IMR-90 (cell line): ENCODE results near the gene FIBCD1. TPM values are rescaled to one million over a fixed set of nuclear protein-coding genes. Genes with fewer than 3 reads are reported as not detected.

ENCODE experiments used
- ATAC-seq: fragments of 200-7000 bp; cut with Tn5 transposase; 2 replicates; pipeline ENCODE4 v1.9.1; 2020; ENCODE audit warnings: low read depth, mild to moderate bottlenecking, moderate library complexity
- BruUV-seq: library from RNA; stranded (reverse); fragments of 400-500 nt; replicated peaks from 2 replicates; lab custom pipeline; 2021; lab: Mats Ljungman, UMichigan
- CTCF ChIA-PET: fragments of 300-600 bp; formaldehyde crosslinking; extraction: SDS; loops from one replicate; lab custom pipeline; 2021; ENCODE audit warnings: antibody characterized with exemption; lab: Yijun Ruan, JAX
- POLR2A ChIA-PET: fragments of 300-600 bp; sonication (Branson Sonifier 250); formaldehyde crosslinking; loops from one replicate; lab custom pipeline; 2022; ENCODE audit warnings: antibody characterized with exemption; ENCODE audit not compliant: unreplicated experiment; lab: Charles Lee
- DNase-seq: peaks from one replicate; pipeline ENCODE4 v3.0.0; 2013
- H2AFZ ChIP-seq: replicated peaks from 2 replicates; pipeline ENCODE3; 2013; ENCODE audit warnings: low read length, mild to moderate bottlenecking; ENCODE audit not compliant: poor library complexity
- H2AK5ac ChIP-seq: 2 replicates; pipeline ENCODE4 v1.6.1; 2013; ENCODE audit warnings: low read depth, low read length, inconsistent platforms
- H2AK9ac ChIP-seq: replicated peaks from 2 replicates; pipeline ENCODE3; 2013; ENCODE audit warnings: mild to moderate bottlenecking, low read depth, low read length, moderate library complexity; ENCODE audit not compliant: poor library complexity
- H2BK120ac ChIP-seq: 2 replicates; pipeline ENCODE4 v1.6.1; 2013; ENCODE audit warnings: low read depth, low read length, inconsistent platforms
- H2BK15ac ChIP-seq: 3 replicates; pipeline ENCODE4 v1.6.1; 2013; ENCODE audit warnings: low read depth, low read length, inconsistent platforms
- H2BK20ac ChIP-seq: 2 replicates; pipeline ENCODE4 v1.6.1; 2013; ENCODE audit warnings: low read depth, mild to moderate bottlenecking, inconsistent platforms, low read length, moderate library complexity
- H2BK5ac ChIP-seq: 2 replicates; pipeline ENCODE4 v1.6.1; 2013; ENCODE audit warnings: mild to moderate bottlenecking, low read depth, low read length, inconsistent platforms; ENCODE audit not compliant: poor library complexity, severe bottlenecking
- H3K14ac ChIP-seq: replicated peaks from 2 replicates; pipeline ENCODE4 v1.6.1; 2013; ENCODE audit warnings: low read depth, low read length, inconsistent platforms
- H3K18ac ChIP-seq: 2 replicates; pipeline ENCODE4 v1.6.1; 2013; ENCODE audit warnings: low read depth, low read length, control low read depth
- H3K23ac ChIP-seq: 2 replicates; pipeline ENCODE4 v1.6.1; 2013; ENCODE audit warnings: low read depth, low read length, inconsistent platforms
- H3K27ac ChIP-seq: 2 replicates; pipeline ENCODE4 v1.5.1; 2013; ENCODE audit warnings: mild to moderate bottlenecking, control low read depth, low read length; ENCODE audit not compliant: insufficient read depth
- H3K27me3 ChIP-seq: 2 replicates; pipeline ENCODE4 v1.6.1; 2013; ENCODE audit warnings: low read length; ENCODE audit not compliant: control insufficient read depth, insufficient read depth
- H3K36me3 ChIP-seq: 2 replicates; pipeline ENCODE4 v1.6.1; 2013; ENCODE audit warnings: low read length, mixed read lengths; ENCODE audit not compliant: control insufficient read depth, insufficient read depth
- H3K4ac ChIP-seq: 2 replicates; pipeline ENCODE4 v1.6.1; 2013; ENCODE audit warnings: low read depth, low read length, inconsistent platforms
- H3K4me1 ChIP-seq: 2 replicates; pipeline ENCODE4 v1.6.1; 2013; ENCODE audit warnings: low read length, mixed read lengths; ENCODE audit not compliant: control insufficient read depth, insufficient read depth
- H3K4me2 ChIP-seq: 2 replicates; pipeline ENCODE4 v1.6.1; 2013; ENCODE audit warnings: low read depth, mild to moderate bottlenecking, control low read depth, low read length, moderate library complexity
- H3K4me3 ChIP-seq: 2 replicates; pipeline ENCODE4 v1.5.1; 2013; ENCODE audit warnings: low read depth, mild to moderate bottlenecking, control low read depth, low read length, moderate library complexity; ENCODE audit not compliant: insufficient read depth
- H3K56ac ChIP-seq: 2 replicates; pipeline ENCODE4 v1.6.1; 2013; ENCODE audit warnings: low read length, inconsistent platforms; ENCODE audit not compliant: insufficient read depth; ENCODE audit errors: extremely low read depth
- H3K79me1 ChIP-seq, 2 experiments: 2 replicates each; pipeline ENCODE4 v1.6.1; 2013; ENCODE audit warnings: low read length in 2 of 2, inconsistent platforms in 1 of 2, low read depth in 1 of 2
- H3K9ac ChIP-seq: 2 replicates; pipeline ENCODE4 v1.6.1; 2013; ENCODE audit warnings: low read depth, low read length, control low read depth
- H3K9me1 ChIP-seq: 2 replicates; pipeline ENCODE4 v1.6.1; 2013; ENCODE audit warnings: low read length, inconsistent platforms; ENCODE audit not compliant: insufficient read depth
- H3K9me3 ChIP-seq: 2 replicates; pipeline ENCODE4 v1.6.1; 2013; ENCODE audit warnings: low read length; ENCODE audit not compliant: control insufficient read depth, insufficient read depth
- H4K20me1 ChIP-seq: 2 replicates; pipeline ENCODE4 v1.6.1; 2013; ENCODE audit warnings: low read length, inconsistent platforms; ENCODE audit not compliant: insufficient read depth
- H4K5ac ChIP-seq: 2 replicates; pipeline ENCODE4 v1.6.1; 2013; ENCODE audit warnings: mild to moderate bottlenecking, low read depth, low read length, control low read depth
- H4K8ac ChIP-seq, 2 experiments: 2 replicates each; pipeline ENCODE4 v1.6.1; 2013; ENCODE audit warnings: low read depth in 2 of 2, low read length in 2 of 2, control low read depth in 1 of 2, inconsistent platforms in 1 of 2
- H4K91ac ChIP-seq: 2 replicates; pipeline ENCODE4 v1.6.1; 2013; ENCODE audit warnings: low read depth, low read length, inconsistent platforms; ENCODE audit not compliant: insufficient read depth
- BHLHE40 ChIP-seq: fragments of 150-350 bp; IDR thresholded peaks from 2 replicates; pipeline ENCODE4 v1.6.1; 2016; ENCODE audit warnings: mild to moderate bottlenecking, low read depth, low read length
- CEBPB ChIP-seq: IDR thresholded peaks from 2 replicates; pipeline ENCODE4 v1.6.1; 2012; ENCODE audit warnings: low read depth, low read length, improper control_type of control experiment
- FOS ChIP-seq: fragments of 150-350 bp; IDR thresholded peaks from 2 replicates; pipeline ENCODE4 v1.6.1; 2016; ENCODE audit warnings: low read depth, low read length
- MAFK ChIP-seq: IDR thresholded peaks from 2 replicates; pipeline ENCODE4 v1.6.1; 2012; ENCODE audit warnings: low read depth, low read length, improper control_type of control experiment
- MXI1 ChIP-seq: IDR thresholded peaks from 2 replicates; pipeline ENCODE4 v1.6.1; 2012; ENCODE audit warnings: low read depth, mild to moderate bottlenecking, low read length, moderate library complexity, borderline replicate concordance
- WGBS, 2 experiments: methylation state at CpG; one replicate each; pipeline versions ENCODE4 v1.1.5 to v1.1.7; 2013; ENCODE audit warnings: missing lambda C conversion rate in 2 of 2; ENCODE audit not compliant: insufficient read length in 1 of 2; ENCODE audit errors: extremely low coverage in 2 of 2; 5-methylcytosine and 5-hydroxymethylcytosine counted together
- dilution Hi-C: fragments of 300-500 bp; cut with HindIII; formaldehyde crosslinking; loops from one replicate; pipeline ENCODE4 v1.14.3; 2018; ENCODE audit warnings: low sequenced_read_pairs; ENCODE audit not compliant: unreplicated experiment
- in situ Hi-C: fragments of 300-500 bp; cut with MboI; formaldehyde crosslinking; loops from 3 replicates; pipeline ENCODE4 v1.14.3; 2019; ENCODE audit warnings: low sequenced_read_pairs, inconsistent platforms, mixed read lengths
- intact Hi-C: fragments of 100-400 bp; cut with micrococcal nuclease; formaldehyde crosslinking; loops from 2 replicates; pipeline ENCODE4 v1.10.0; 2022
- polyA plus RNA-seq, 3 experiments: library from polyadenylated mRNA; depleted of rRNA; stranded (reverse); fragments of >200 nt; gene quantifications; 2 replicates each; pipeline ENCODE4 v1.2.3, GENCODE V29; 2012; ENCODE audit warnings: low replicate concordance in 1 of 3
- total RNA-seq: library from RNA; depleted of rRNA; stranded (reverse); fragments of >200 nt; gene quantifications from 2 replicates; pipeline ENCODE4 v1.2.3, GENCODE V29; 2012
- TF ChIP-seq, protein P1 (sequence below): fragments of 150-350 bp; IDR thresholded peaks from 2 replicates; pipeline ENCODE4 v1.6.1; 2017; ENCODE audit warnings: mild to moderate bottlenecking, antibody characterized with exemption, low read length, low read depth

Gene FIBCD1
- total and polyA plus RNA-seq, 2 of the 4 experiments (the other 2 are of a cell fraction), result 1.1 to 10.1 TPM

DNA sequence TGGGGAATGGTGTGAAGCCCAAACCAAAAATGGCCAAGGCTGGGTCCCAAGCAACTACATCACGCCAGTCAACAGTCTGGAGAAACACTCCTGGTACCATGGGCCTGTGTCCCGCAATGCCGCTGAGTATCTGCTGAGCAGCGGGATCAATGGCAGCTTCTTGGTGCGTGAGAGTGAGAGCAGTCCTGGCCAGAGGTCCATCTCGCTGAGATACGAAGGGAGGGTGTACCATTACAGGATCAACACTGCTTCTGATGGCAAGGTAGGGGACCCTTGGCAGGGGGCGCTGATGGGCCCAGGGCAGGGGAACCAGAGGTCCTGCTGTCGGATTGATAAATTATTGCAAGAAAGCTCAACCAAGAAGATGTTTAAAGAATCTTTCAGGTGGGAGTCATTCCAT, 84.2 kb downstream of the FIBCD1 start:
- no peak overlapping the region for H4K5ac ChIP-seq
- BruUV-seq, result no TSS peak
- no peak overlapping the region for H3K18ac ChIP-seq
- no peak overlapping the region for H3K9ac ChIP-seq
- peaks cover 37% of the 10 kb centered on the region for H3K36me3 ChIP-seq
- dilution Hi-C loops, result no loop called here
- intact Hi-C loops, result no loop called here
- no peak overlapping the region for H2AK9ac ChIP-seq
- 100% methylated on average over 5 of the region's 9 CpGs; no CpG with 5 or more reads in 1 of the 2 experiments for WGBS, 2 experiments
- H3K4me2 ChIP-seq, result no peak overlapping the region
- TF ChIP-seq BHLHE40 (no peak), CEBPB (no peak), FOS (no peak), MXI1 (no peak), MAFK (no peak)
- TF ChIP-seq, protein P1, sequence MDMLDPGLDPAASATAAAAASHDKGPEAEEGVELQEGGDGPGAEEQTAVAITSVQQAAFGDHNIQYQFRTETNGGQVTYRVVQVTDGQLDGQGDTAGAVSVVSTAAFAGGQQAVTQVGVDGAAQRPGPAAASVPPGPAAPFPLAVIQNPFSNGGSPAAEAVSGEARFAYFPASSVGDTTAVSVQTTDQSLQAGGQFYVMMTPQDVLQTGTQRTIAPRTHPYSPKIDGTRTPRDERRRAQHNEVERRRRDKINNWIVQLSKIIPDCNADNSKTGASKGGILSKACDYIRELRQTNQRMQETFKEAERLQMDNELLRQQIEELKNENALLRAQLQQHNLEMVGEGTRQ, result no peak
- no peak overlapping the region for H3K4me3 ChIP-seq
- H2BK20ac ChIP-seq, result no peak overlapping the region
- H3K4me1 ChIP-seq, result peaks cover 22% of the 10 kb centered on the region
- no peak overlapping the region for H2BK120ac ChIP-seq
- DNase-seq (no peak), ATAC-seq (no peak)
- H3K9me3 ChIP-seq, result no peaks in the 10 kb centered on the region
- no peak overlapping the region for H3K14ac ChIP-seq
- ChIA-PET CTCF (interaction anchor here (0.8 kb wide), 1 partner anchor 84 kb away, joined by 3 read pairs; no protein-coding TSS in a partner anchor), POLR2A (no interaction called here)
- H3K23ac ChIP-seq, result no peak overlapping the region
- peaks cover 12 to 71% of the 10 kb centered on the region in 2 experiments for H3K79me1 ChIP-seq
- H4K91ac ChIP-seq, result no peak overlapping the region
- H3K9me1 ChIP-seq, result peaks cover 20% of the 10 kb centered on the region
- H2AK5ac ChIP-seq, result no peak overlapping the region
- H3K4ac ChIP-seq, result no peak overlapping the region
- no peak overlapping the region for H3K56ac ChIP-seq
- H3K27ac ChIP-seq, result no peak overlapping the region
- H2BK5ac ChIP-seq, result no peak overlapping the region
- no peak overlapping the region for H2AFZ ChIP-seq
- H3K27me3 ChIP-seq, result no peaks in the 10 kb centered on the region
- no peak overlapping the region for H2BK15ac ChIP-seq
- in situ Hi-C loops, result loop anchor here (5.0 kb wide), 1 partner anchor 78 kb away; no protein-coding TSS in a partner anchor
- H4K20me1 ChIP-seq, result peaks cover 52% of the 10 kb centered on the region
- no peak overlapping the region for H4K8ac ChIP-seq
